Hematopoietic multipotent progenitor cell treated with erythropoietin and hydrocortisone succinate and interleukin-3 and kit ligand, for 15 days (in vitro differentiated cells): ENCODE data around the gene E4F1.
"Not testable (repeated sequence)": the region's sequence is repeated elsewhere in the genome, so short reads cannot be mapped to it uniquely, and the experiment has no call there.

Experiments used
- DNase-seq: peaks from one replicate; pipeline ENCODE4 v3.0.0-alpha.2; 2015; ENCODE audit warnings: low spot score

Gene E4F1

GRCh38 chr16:2231016-2231931 is 7.9 kb downstream of the E4F1 start:
- DNase-seq: no peak

- no peak for DNase-seq
Measured at GRCh38 chr16:2232094-2232990, 9.0 kb downstream of the E4F1 start.

- DNase-seq: no peak
Measured at GRCh38 chr16:2233046-2233775, 9.8 kb downstream of the E4F1 start.

- no peak for DNase-seq
Measured at GRCh38 chr16:2233872-2234812, 10.8 kb downstream of the E4F1 start.

GRCh38 chr16:2234813-2235170 is 11.4 kb downstream of the E4F1 start:
- DNase-seq: no peak

- DNase-seq: no peak
Measured at GRCh38 chr16:2235234-2235651, 11.9 kb downstream of the E4F1 start.

- no peak for DNase-seq
Measured at GRCh38 chr16:2235695-2236336, 12.4 kb downstream of the E4F1 start.

- DNase-seq: no peak
Measured at GRCh38 chr16:2236337-2237101, 13.1 kb downstream of the E4F1 start, which contains the start of gene DNASE1L2. Gene DNASE1L2 (plus strand): TSS chr16:2236444. CDS start chr16:2236817, 373 bp downstream.

- DNase-seq: no peak
Measured at GRCh38 chr16:2237102-2237482, 13.7 kb downstream of the E4F1 start.

- DNase-seq: no peak
Measured at GRCh38 chr16:2237493-2238149, 14.2 kb downstream of the E4F1 start.

GRCh38 chr16:2238150-2238837 is 14.9 kb downstream of the E4F1 start:
- no peak for DNase-seq

- DNase-seq: no peak
Measured at GRCh38 chr16:2238838-2239675, 15.7 kb downstream of the E4F1 start.

- DNase-seq: not testable (repeated sequence)
Measured at GRCh38 chr16:2240331-2240730, 16.9 kb downstream of the E4F1 start.

GRCh38 chr16:2242598-2242997 is 19.2 kb downstream of the E4F1 start:
- DNase-seq: no peak

GRCh38 chr16:2243031-2243528 is 19.7 kb downstream of the E4F1 start:
- peak; percentile 38 for DNase-seq

- DNase-seq: no peak
Measured at GRCh38 chr16:2243781-2244180, 20.4 kb downstream of the E4F1 start.

GRCh38 chr16:2244301-2244700 is 20.9 kb downstream of the E4F1 start:
- DNase-seq: no peak
